K562 (cell line): ENCODE measurements around the gene TBL2. TPM values are rescaled to one million over a fixed set of nuclear protein-coding genes. Genes with fewer than 3 reads are reported as not detected.
A peak's percentile ranks its signal among the peaks of the same experiment; 100 is the strongest.

Experiments used
- CBFA2T2 ChIP-seq: fragments of 450-650 bp; conservative IDR thresholded peaks from 2 replicates; pipeline ENCODE4 v1.6.1; 2017; ENCODE audit warnings: mild to moderate bottlenecking
- CC2D1A ChIP-seq: fragments of 450-650 bp; IDR thresholded peaks from 2 replicates; pipeline ENCODE4 v1.6.1; 2017; ENCODE audit warnings: mild to moderate bottlenecking
- CREB3L1 ChIP-seq: fragments of 450-650 bp; IDR thresholded peaks from 2 replicates; pipeline ENCODE4 v1.6.1; 2014; ENCODE audit warnings: low read depth, mild to moderate bottlenecking, moderate library complexity, borderline replicate concordance
- CTCFL ChIP-seq: IDR thresholded peaks from 2 replicates; pipeline ENCODE4 v1.6.1; 2011; ENCODE audit warnings: borderline replicate concordance, low read depth, mild to moderate bottlenecking, moderate library complexity, low read length; ENCODE audit not compliant: insufficient read depth, poor library complexity, severe bottlenecking
- EGR1 ChIP-seq: fragments of 450-650 bp; conservative IDR thresholded peaks from 2 replicates; pipeline ENCODE4 v1.6.1; 2017; ENCODE audit warnings: mild to moderate bottlenecking
- GTF2A2 ChIP-seq: IDR thresholded peaks from 2 replicates; pipeline ENCODE4 v1.6.1; 2016; ENCODE audit warnings: mild to moderate bottlenecking, missing genetic modification characterization, missing compliant biosample characterization
- KDM1A ChIP-seq, 2 experiments: fragments of 450-650 bp; IDR thresholded peaks; 2 replicates each; pipeline ENCODE4 v1.6.1; 2016; ENCODE audit warnings: mild to moderate bottlenecking in 2 of 2
- NFXL1 ChIP-seq: fragments of 450-650 bp; formaldehyde crosslinking; IDR thresholded peaks from 2 replicates; pipeline ENCODE4 v1.4.0; 2021; ENCODE audit warnings: mild to moderate bottlenecking
- POLR2AphosphoS5 ChIP-seq: IDR thresholded peaks from 2 replicates; pipeline ENCODE4 v1.6.1; 2011; ENCODE audit warnings: mild to moderate bottlenecking, low read depth, low read length, moderate library complexity; ENCODE audit not compliant: control insufficient read depth, insufficient read depth
- RBM15 ChIP-seq: fragments of 200-400 bp; formaldehyde crosslinking; IDR thresholded peaks from 2 replicates; pipeline ENCODE4 v1.6.1; 2018; ENCODE audit warnings: mild to moderate bottlenecking, low read length, moderate library complexity; ENCODE audit not compliant: insufficient read depth
- SIN3A ChIP-seq, 2 experiments: fragments of 150-350 bp in 1 of 2; IDR thresholded peaks; 2 replicates each; pipeline ENCODE4 v1.6.1; 2011 to 2016; ENCODE audit warnings: borderline replicate concordance in 2 of 2, low read depth in 2 of 2, low read length in 2 of 2, mild to moderate bottlenecking in 2 of 2, moderate library complexity in 2 of 2; ENCODE audit not compliant: control insufficient read depth in 1 of 2
- TAF1 ChIP-seq: IDR thresholded peaks from 2 replicates; pipeline ENCODE4 v1.6.1; 2011; ENCODE audit warnings: mild to moderate bottlenecking, low read length, moderate library complexity; ENCODE audit not compliant: insufficient read depth, control insufficient read depth, severe bottlenecking; ENCODE audit errors: extremely low read depth
- TAF15 ChIP-seq: fragments of 200-400 bp; formaldehyde crosslinking; IDR thresholded peaks from 2 replicates; pipeline ENCODE4 v1.6.1; 2017; ENCODE audit warnings: mild to moderate bottlenecking, low read depth, low read length, moderate library complexity
- ZBTB5 ChIP-seq: fragments of 450-650 bp; IDR thresholded peaks from 2 replicates; pipeline ENCODE4 v1.6.1; 2017; ENCODE audit warnings: antibody characterized with exemption
- ZFP36 ChIP-seq: fragments of 150-350 bp; IDR thresholded peaks from 2 replicates; pipeline ENCODE4 v1.6.1; 2018; ENCODE audit warnings: low read length, low read depth; ENCODE audit not compliant: partially characterized antibody
- ZNF639 ChIP-seq, 2 experiments: fragments of 200-800 bp in 1 of 2; sonication (Bioruptor generic) in 1 of 2; sonication (generic) in 1 of 2; formaldehyde crosslinking in 1 of 2; IDR thresholded peaks in 1 of 2; conservative IDR thresholded peaks in 1 of 2; 2 replicates each; pipeline versions ENCODE4 v1.5.0 to v1.6.1; 2016 to 2020; ENCODE audit warnings: missing compliant biosample characterization in 1 of 2, missing genetic modification characterization in 1 of 2, missing genetic modification reagents in 1 of 2
- ZNF644 ChIP-seq: fragments of 200-800 bp; sonication (Bioruptor generic); IDR thresholded peaks from 2 replicates; pipeline ENCODE4 v1.6.1; 2016; ENCODE audit warnings: low read depth, missing genetic modification characterization, missing compliant biosample characterization
- ZNF764 ChIP-seq: fragments of 250-450 bp; sonication (Bioruptor Pico); IDR thresholded peaks from 2 replicates; pipeline ENCODE4 v1.4.0; 2020; ENCODE audit warnings: low read depth, mild to moderate bottlenecking, moderate library complexity
- polyA plus RNA-seq, 8 experiments: library from polyadenylated mRNA; depleted of rRNA in 4 of 8; stranded (reverse) in 5 of 8; unstranded in 3 of 8; fragments of >200 nt; fragmentation: Nextera tagmentation in 2 of 8; fragmentation: Illumina TruSeq in 1 of 8; extraction: Ambion mirVana in 2 of 8; extraction: Trizol in 1 of 8; gene quantifications; 2 replicates each; pipeline versions ENCODE4 v1.2.1 to v1.2.3, GENCODE V29; 2011 to 2014; ENCODE audit warnings: inconsistent platforms in 1 of 8, missing spikeins in 1 of 8
- total RNA-seq, 7 experiments: library from RNA; depleted of rRNA in 6 of 7; stranded (reverse); fragments of >200 nt in 6 of 7; fragmentation: Illumina TruSeq in 2 of 7; extraction: Trizol in 2 of 7; gene quantifications; 2 replicates each; pipeline versions ENCODE4 v1.2.1 to v1.2.3, GENCODE V29; 2011 to 2021; ENCODE audit warnings: low replicate concordance in 1 of 7

TBL2 gene
- total and polyA plus RNA-seq, 9 of the 15 experiments (the other 6 are each of a cell fraction or from before 2014, with no cell fraction given) = 2.5 to 123 (median 49.2) TPM

- TF ChIP-seq POLR2AphosphoS5 = 0 out of 2 replicates have a peak, but pooled peaks have one; percentile 64
- TF ChIP-seq TAF1 = peak; percentile 91
- TF ChIP-seq TAF15 = no peak
- peak in 1 of 2 experiments; percentile 79; a peak in 2 of 4 replicates for TF ChIP-seq SIN3A (IDR thresholded peaks at IDR 0.05; ENCODE audit: borderline replicate concordance in 2 of 2, control insufficient read depth in 1 of 2, low read depth in 2 of 2, low read length in 2 of 2)
- TF ChIP-seq CTCFL = peak; percentile 30
- TF ChIP-seq CREB3L1 = peak; percentile 87
- TF ChIP-seq ZBTB5 = no peak
- no peak for TF ChIP-seq GTF2A2 (tag)
- peak; percentile 83 for TF ChIP-seq EGR1
- TF ChIP-seq CC2D1A = no peak
- TF ChIP-seq KDM1A (IDR thresholded peaks at IDR 0.05) = 0 out of 4 replicates have a peak, but pooled peaks of 1 of the 2 experiments have one; percentile 70
- TF ChIP-seq ZNF639 (CRISPR knock-in tag; conservative IDR thresholded peaks at IDR 0.05 in 1 of 2, IDR thresholded peaks at IDR 0.05 in 1 of 2) = peak in 1 of 2 experiments; percentile 97; a peak in 2 of 4 replicates
- TF ChIP-seq CBFA2T2 = no peak
- TF ChIP-seq ZFP36 = no peak
- TF ChIP-seq NFXL1 (CRISPR knock-in tag) = no peak
- no peak for TF ChIP-seq ZNF644 (tag)
- 0 out of 2 replicates have a peak, but pooled peaks have one; percentile 24 for TF ChIP-seq ZNF764 (CRISPR knock-in tag)
- no peak for TF ChIP-seq RBM15
Observed at GRCh38 chr7:73522105-73522872, 56.1 kb downstream of the TBL2 start, which contains the start of gene BAZ1B (continued).
